GM20000 (cell line): Measurements from ENCODE around the gene HMCN2.
"Not testable (repeated sequence)": the region's sequence is repeated elsewhere in the genome, so short reads cannot be mapped to it uniquely, and the experiment has no call there.

Experiments
- DNase-seq: peaks from one replicate; pipeline ENCODE4 v3.0.0; 2012; ENCODE audit warnings: low spot score
- CTCF ChIP-seq: IDR thresholded peaks from 2 replicates; pipeline ENCODE4 v1.5.1; 2012; ENCODE audit warnings: mild to moderate bottlenecking, control low read depth; ENCODE audit errors: extremely low read depth, missing control alignments

HMCN2 gene

GRCh38 chr9:130267930-130268329 is 2.4 kb downstream of the HMCN2 start:
- DNase-seq, result no peak

GRCh38 chr9:130268521-130269211 is 3.1 kb downstream of the HMCN2 start:
- TF ChIP-seq CTCF, result no peak
- DNase-seq, result peak; percentile 53

More at GRCh38 chr9:130267930-130268329, 2.4 kb downstream of the HMCN2 start:
- TF ChIP-seq CTCF, result no peak

- DNase-seq, result no peak
- TF ChIP-seq CTCF, result no peak
These were observed 5.9 kb downstream of the HMCN2 start for GRCh38 chr9:130271473-130271872.

GRCh38 chr9:130275156-130275555 is 9.6 kb downstream of the HMCN2 start:
- no peak for DNase-seq
- no peak for TF ChIP-seq CTCF

- no peak for DNase-seq
These were observed 10.6 kb downstream of the HMCN2 start for GRCh38 chr9:130276121-130276520.

GRCh38 chr9:130276955-130277354 is 11.4 kb downstream of the HMCN2 start:
- TF ChIP-seq CTCF, result no peak
- no peak for DNase-seq

More at GRCh38 chr9:130276121-130276520, 10.6 kb downstream of the HMCN2 start:
- no peak for TF ChIP-seq CTCF

GRCh38 chr9:130277525-130277924 is 12.0 kb downstream of the HMCN2 start:
- DNase-seq, result not testable (repeated sequence)
